K562 (cell line): ENCODE data around the gene ABRAXAS1. TPM values are rescaled to one million over a fixed set of nuclear protein-coding genes. Genes with fewer than 3 reads are reported as not detected.
"Not testable (repeated sequence)": the region's sequence is repeated elsewhere in the genome, so short reads cannot be mapped to it uniquely, and the experiment has no call there.

Source experiments
- ARID1B ChIP-seq: fragments of 450-650 bp; IDR thresholded peaks from 2 replicates; pipeline ENCODE4 v1.6.1; 2016; ENCODE audit warnings: antibody characterized with exemption, mild to moderate bottlenecking, inconsistent platforms
- BCOR ChIP-seq: fragments of 450-650 bp; IDR thresholded peaks from 2 replicates; pipeline ENCODE4 v1.6.1; 2016
- HDGF ChIP-seq: fragments of 450-650 bp; IDR thresholded peaks from 2 replicates; pipeline ENCODE4 v1.6.1; 2016
- RB1 ChIP-seq: fragments of 450-650 bp; IDR thresholded peaks from 2 replicates; pipeline ENCODE4 v1.6.1; 2017; ENCODE audit warnings: low read depth, mild to moderate bottlenecking
- SMAD4 ChIP-seq: fragments of 250-450 bp; sonication (Bioruptor Pico); conservative IDR thresholded peaks from 2 replicates; pipeline ENCODE4 v1.8.0; 2021; ENCODE audit warnings: inconsistent platforms, mild to moderate bottlenecking, moderate library complexity
- TOE1 ChIP-seq, 2 experiments: fragments of 450-650 bp in 1 of 2; sonication (generic) in 1 of 2; formaldehyde crosslinking in 1 of 2; IDR thresholded peaks; 2 replicates each; pipeline versions ENCODE4 v1.7.1 to v1.8.0; 2016 to 2022; ENCODE audit warnings: borderline replicate concordance in 2 of 2, mild to moderate bottlenecking in 2 of 2, antibody characterized with exemption in 1 of 2, inconsistent platforms in 1 of 2, low read depth in 1 of 2, missing genetic modification reagents in 1 of 2, moderate library complexity in 1 of 2
- TRIM24 ChIP-seq, 2 experiments: fragments of 450-650 bp; IDR thresholded peaks; 2 replicates each; pipeline ENCODE4 v1.6.1; 2016
- ZEB2 ChIP-seq: fragments of 450-650 bp; IDR thresholded peaks from 2 replicates; pipeline ENCODE4 v1.6.1; 2016
- polyA plus RNA-seq, 8 experiments: library from polyadenylated mRNA; depleted of rRNA in 4 of 8; stranded (reverse) in 5 of 8; unstranded in 3 of 8; fragments of >200 nt; fragmentation: Nextera tagmentation in 2 of 8; fragmentation: Illumina TruSeq in 1 of 8; extraction: Ambion mirVana in 2 of 8; extraction: Trizol in 1 of 8; gene quantifications; 2 replicates each; pipeline versions ENCODE4 v1.2.1 to v1.2.3, GENCODE V29; 2011 to 2014; ENCODE audit warnings: inconsistent platforms in 1 of 8, missing spikeins in 1 of 8
- total RNA-seq, 7 experiments: library from RNA; depleted of rRNA in 6 of 7; stranded (reverse); fragments of >200 nt in 6 of 7; fragmentation: Illumina TruSeq in 2 of 7; extraction: Trizol in 2 of 7; gene quantifications; 2 replicates each; pipeline versions ENCODE4 v1.2.1 to v1.2.3, GENCODE V29; 2011 to 2021; ENCODE audit warnings: low replicate concordance in 1 of 7
- TF ChIP-seq, protein P1 (sequence below): fragments of 450-650 bp; IDR thresholded peaks from 2 replicates; pipeline ENCODE4 v1.6.1; 2016; ENCODE audit warnings: borderline replicate concordance
- TF ChIP-seq, protein P2 (sequence below): fragments of 450-650 bp; formaldehyde crosslinking; IDR thresholded peaks from 2 replicates; pipeline ENCODE4 v1.4.0; 2020; ENCODE audit warnings: mild to moderate bottlenecking, moderate library complexity
- TF ChIP-seq, protein P3 (sequence below): fragments of 450-650 bp; IDR thresholded peaks from 2 replicates; pipeline ENCODE4 v1.7.0; 2016; ENCODE audit warnings: borderline replicate concordance
- TF ChIP-seq, protein P4 (sequence below): fragments of 450-650 bp; formaldehyde crosslinking; IDR thresholded peaks from 2 replicates; pipeline ENCODE4 v1.4.0; 2022; ENCODE audit warnings: missing genetic modification characterization
- TF ChIP-seq, protein P5 (sequence below), 3 experiments: IDR thresholded peaks in 2 of 3; conservative IDR thresholded peaks in 1 of 3; 2 replicates each; pipeline ENCODE4 v1.5.1; 2011 to 2012; ENCODE audit warnings: low read length in 3 of 3, mild to moderate bottlenecking in 3 of 3, control low read depth in 2 of 3, improper control_type of control experiment in 1 of 3, inconsistent platforms in 1 of 3, low read depth in 1 of 3, mixed read lengths in 1 of 3, moderate library complexity in 1 of 3; ENCODE audit not compliant: insufficient read depth in 2 of 3
- TF ChIP-seq, protein P6 (sequence below): fragments of 450-650 bp; IDR thresholded peaks from 2 replicates; pipeline ENCODE4 v1.6.1; 2016; ENCODE audit warnings: mild to moderate bottlenecking

The ABRAXAS1 gene
- total and polyA plus RNA-seq, 9 of the 15 experiments (the other 6 are each of a cell fraction or from before 2014, with no cell fraction given), result 10.8 to 48.3 (median 22.1) TPM

DNA sequence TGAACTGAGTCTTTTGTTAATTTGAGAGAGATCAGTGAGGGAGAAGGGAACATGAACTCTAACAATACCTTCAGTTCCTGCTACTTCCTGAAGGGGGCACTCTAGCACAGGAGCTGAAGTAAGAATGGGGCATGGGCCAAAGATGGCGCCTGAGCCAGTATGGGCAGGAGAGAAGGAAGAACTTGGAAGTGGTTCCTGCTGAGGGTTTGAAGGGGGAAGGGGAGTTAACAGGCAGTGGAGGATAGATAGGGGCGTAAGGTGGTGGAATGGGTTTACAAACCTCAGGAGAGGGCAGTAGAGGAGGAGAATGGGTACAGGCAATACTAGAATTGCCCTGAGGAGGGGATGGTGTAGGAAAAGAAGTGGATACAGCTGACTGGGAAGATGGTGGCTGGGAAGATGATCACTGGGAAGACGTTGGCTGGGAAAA, 24.3 kb upstream of the ABRAXAS1 start (continued):
- TF ChIP-seq, protein P1, sequence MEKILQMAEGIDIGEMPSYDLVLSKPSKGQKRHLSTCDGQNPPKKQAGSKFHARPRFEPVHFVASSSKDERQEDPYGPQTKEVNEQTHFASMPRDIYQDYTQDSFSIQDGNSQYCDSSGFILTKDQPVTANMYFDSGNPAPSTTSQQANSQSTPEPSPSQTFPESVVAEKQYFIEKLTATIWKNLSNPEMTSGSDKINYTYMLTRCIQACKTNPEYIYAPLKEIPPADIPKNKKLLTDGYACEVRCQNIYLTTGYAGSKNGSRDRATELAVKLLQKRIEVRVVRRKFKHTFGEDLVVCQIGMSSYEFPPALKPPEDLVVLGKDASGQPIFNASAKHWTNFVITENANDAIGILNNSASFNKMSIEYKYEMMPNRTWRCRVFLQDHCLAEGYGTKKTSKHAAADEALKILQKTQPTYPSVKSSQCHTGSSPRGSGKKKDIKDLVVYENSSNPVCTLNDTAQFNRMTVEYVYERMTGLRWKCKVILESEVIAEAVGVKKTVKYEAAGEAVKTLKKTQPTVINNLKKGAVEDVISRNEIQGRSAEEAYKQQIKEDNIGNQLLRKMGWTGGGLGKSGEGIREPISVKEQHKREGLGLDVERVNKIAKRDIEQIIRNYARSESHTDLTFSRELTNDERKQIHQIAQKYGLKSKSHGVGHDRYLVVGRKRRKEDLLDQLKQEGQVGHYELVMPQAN, result peak; percentile 56; the same call in 1 of the 2 replicates
- peak; percentile 36; the same call in 1 of the 2 replicates for TF ChIP-seq SMAD4 (CRISPR knock-in tag)
- peak; percentile 35; the same call in 1 of the 2 replicates for TF ChIP-seq BCOR
- TF ChIP-seq TRIM24 (IDR thresholded peaks at IDR 0.05), result peak; percentile 43 to 44; a peak in 1 of 4 replicates
- TF ChIP-seq ARID1B, result peak; percentile 41; the same call in 1 of the 2 replicates
- TF ChIP-seq ZEB2, result 0 out of 2 replicates have a peak, but pooled peaks have one; percentile 21
- 0 out of 2 replicates have a peak, but pooled peaks have one; percentile 11 for TF ChIP-seq RB1
- TF ChIP-seq TOE1 (IDR thresholded peaks at IDR 0.05; ENCODE audit: borderline replicate concordance), result peak; percentile 55; the same call in 1 of the 2 replicates
- TF ChIP-seq TOE1 (CRISPR knock-in tag; IDR thresholded peaks at IDR 0.05; ENCODE audit: borderline replicate concordance, low read depth), result not testable (repeated sequence)
- TF ChIP-seq, protein P2, sequence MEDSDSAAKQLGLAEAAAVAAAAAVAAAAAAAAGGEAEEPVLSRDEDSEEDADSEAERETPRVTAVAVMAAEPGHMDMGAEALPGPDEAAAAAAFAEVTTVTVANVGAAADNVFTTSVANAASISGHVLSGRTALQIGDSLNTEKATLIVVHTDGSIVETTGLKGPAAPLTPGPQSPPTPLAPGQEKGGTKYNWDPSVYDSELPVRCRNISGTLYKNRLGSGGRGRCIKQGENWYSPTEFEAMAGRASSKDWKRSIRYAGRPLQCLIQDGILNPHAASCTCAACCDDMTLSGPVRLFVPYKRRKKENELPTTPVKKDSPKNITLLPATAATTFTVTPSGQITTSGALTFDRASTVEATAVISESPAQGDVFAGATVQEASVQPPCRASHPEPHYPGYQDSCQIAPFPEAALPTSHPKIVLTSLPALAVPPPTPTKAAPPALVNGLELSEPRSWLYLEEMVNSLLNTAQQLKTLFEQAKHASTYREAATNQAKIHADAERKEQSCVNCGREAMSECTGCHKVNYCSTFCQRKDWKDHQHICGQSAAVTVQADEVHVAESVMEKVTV, result peak; percentile 75
- TF ChIP-seq, protein P3, sequence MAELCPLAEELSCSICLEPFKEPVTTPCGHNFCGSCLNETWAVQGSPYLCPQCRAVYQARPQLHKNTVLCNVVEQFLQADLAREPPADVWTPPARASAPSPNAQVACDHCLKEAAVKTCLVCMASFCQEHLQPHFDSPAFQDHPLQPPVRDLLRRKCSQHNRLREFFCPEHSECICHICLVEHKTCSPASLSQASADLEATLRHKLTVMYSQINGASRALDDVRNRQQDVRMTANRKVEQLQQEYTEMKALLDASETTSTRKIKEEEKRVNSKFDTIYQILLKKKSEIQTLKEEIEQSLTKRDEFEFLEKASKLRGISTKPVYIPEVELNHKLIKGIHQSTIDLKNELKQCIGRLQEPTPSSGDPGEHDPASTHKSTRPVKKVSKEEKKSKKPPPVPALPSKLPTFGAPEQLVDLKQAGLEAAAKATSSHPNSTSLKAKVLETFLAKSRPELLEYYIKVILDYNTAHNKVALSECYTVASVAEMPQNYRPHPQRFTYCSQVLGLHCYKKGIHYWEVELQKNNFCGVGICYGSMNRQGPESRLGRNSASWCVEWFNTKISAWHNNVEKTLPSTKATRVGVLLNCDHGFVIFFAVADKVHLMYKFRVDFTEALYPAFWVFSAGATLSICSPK, result 0 out of 2 replicates have a peak, but pooled peaks have one; percentile 69
- TF ChIP-seq, protein P4, sequence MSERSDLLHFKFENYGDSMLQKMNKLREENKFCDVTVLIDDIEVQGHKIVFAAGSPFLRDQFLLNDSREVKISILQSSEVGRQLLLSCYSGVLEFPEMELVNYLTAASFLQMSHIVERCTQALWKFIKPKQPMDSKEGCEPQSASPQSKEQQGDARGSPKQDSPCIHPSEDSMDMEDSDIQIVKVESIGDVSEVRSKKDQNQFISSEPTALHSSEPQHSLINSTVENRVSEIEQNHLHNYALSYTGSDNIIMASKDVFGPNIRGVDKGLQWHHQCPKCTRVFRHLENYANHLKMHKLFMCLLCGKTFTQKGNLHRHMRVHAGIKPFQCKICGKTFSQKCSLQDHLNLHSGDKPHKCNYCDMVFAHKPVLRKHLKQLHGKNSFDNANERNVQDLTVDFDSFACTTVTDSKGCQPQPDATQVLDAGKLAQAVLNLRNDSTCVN (CRISPR knock-in tag), result peak; percentile 59; the same call in 1 of the 2 replicates
- TF ChIP-seq, protein P5, sequence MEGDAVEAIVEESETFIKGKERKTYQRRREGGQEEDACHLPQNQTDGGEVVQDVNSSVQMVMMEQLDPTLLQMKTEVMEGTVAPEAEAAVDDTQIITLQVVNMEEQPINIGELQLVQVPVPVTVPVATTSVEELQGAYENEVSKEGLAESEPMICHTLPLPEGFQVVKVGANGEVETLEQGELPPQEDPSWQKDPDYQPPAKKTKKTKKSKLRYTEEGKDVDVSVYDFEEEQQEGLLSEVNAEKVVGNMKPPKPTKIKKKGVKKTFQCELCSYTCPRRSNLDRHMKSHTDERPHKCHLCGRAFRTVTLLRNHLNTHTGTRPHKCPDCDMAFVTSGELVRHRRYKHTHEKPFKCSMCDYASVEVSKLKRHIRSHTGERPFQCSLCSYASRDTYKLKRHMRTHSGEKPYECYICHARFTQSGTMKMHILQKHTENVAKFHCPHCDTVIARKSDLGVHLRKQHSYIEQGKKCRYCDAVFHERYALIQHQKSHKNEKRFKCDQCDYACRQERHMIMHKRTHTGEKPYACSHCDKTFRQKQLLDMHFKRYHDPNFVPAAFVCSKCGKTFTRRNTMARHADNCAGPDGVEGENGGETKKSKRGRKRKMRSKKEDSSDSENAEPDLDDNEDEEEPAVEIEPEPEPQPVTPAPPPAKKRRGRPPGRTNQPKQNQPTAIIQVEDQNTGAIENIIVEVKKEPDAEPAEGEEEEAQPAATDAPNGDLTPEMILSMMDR (IDR thresholded peaks at IDR 0.05 in 2 of 3, conservative IDR thresholded peaks at IDR 0.05 in 1 of 3; ENCODE audit: insufficient read depth in 2 of 3, low read depth in 1 of 3, low read length in 3 of 3), result peak; percentile 68 to 78 (median 72)
- peak; percentile 78 for TF ChIP-seq HDGF
- TF ChIP-seq, protein P6, sequence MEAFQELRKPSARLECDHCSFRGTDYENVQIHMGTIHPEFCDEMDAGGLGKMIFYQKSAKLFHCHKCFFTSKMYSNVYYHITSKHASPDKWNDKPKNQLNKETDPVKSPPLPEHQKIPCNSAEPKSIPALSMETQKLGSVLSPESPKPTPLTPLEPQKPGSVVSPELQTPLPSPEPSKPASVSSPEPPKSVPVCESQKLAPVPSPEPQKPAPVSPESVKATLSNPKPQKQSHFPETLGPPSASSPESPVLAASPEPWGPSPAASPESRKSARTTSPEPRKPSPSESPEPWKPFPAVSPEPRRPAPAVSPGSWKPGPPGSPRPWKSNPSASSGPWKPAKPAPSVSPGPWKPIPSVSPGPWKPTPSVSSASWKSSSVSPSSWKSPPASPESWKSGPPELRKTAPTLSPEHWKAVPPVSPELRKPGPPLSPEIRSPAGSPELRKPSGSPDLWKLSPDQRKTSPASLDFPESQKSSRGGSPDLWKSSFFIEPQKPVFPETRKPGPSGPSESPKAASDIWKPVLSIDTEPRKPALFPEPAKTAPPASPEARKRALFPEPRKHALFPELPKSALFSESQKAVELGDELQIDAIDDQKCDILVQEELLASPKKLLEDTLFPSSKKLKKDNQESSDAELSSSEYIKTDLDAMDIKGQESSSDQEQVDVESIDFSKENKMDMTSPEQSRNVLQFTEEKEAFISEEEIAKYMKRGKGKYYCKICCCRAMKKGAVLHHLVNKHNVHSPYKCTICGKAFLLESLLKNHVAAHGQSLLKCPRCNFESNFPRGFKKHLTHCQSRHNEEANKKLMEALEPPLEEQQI, result peak; percentile 75
